ENCODE data around the gene SEC14L2. TPM values are rescaled to one million over a fixed set of nuclear protein-coding genes. Genes with fewer than 3 reads are reported as not detected.

Gene SEC14L2
- 9.8 and 28.8 TPM in 2 replicates for total RNA-seq

GRCh38 chr22:30396871-30397655 is at the start of gene SEC14L2:
Gene SEC14L2 (plus strand): TSS chr22:30397018. CDS start chr22:30397117, 99 bp downstream.

GRCh38 chr22:30356449-30357235 is 40.2 kb upstream of the SEC14L2 start, which contains the start of the genes CCDC157 and SF3A1:
Gene CCDC157 (plus strand): TSS chr22:30357007. CDS start chr22:30366001, 8,994 bp downstream.
Gene SF3A1 (minus strand): TSS chr22:30356894. CDS start chr22:30356792, 102 bp downstream.

GRCh38 chr22:30386960-30387827 is 9.6 kb upstream of the SEC14L2 start, which contains the start of gene RNF215:
Gene RNF215 (minus strand): TSS chr22:30387411. CDS start chr22:30387313, 98 bp downstream.

GRCh38 chr22:30425616-30426387 is 29.0 kb downstream of the SEC14L2 start, which contains the start of gene MTFP1:
Gene MTFP1 (plus strand): TSS chr22:30425768. CDS start chr22:30425880, 112 bp downstream.

GRCh38 chr22:30471616-30472318 is 74.9 kb downstream of the SEC14L2 start, which contains the start of gene SEC14L3:
Gene SEC14L3 (minus strand): TSS chr22:30472017. CDS start chr22:30471958, 59 bp downstream.

Small RNA genes lying within 50 kb of the gene (small RNA-seq; reads per million reads assigned to genes)
- gene AC004832.3 (ENCODE audit: low replicate concordance): not detected
- 0.10 reads per million for gene RNU6-564P (ENCODE audit: low replicate concordance)

Other genes starting within 250 kb of the SEC14L2 start
- gene LIF, start 150.3 kb upstream of the SEC14L2 start, total RNA-seq: 82.9 and 109 TPM in 2 replicates
- not detected in 2 replicates for gene OSM, start 130.2 kb upstream of the SEC14L2 start, total RNA-seq
- gene CASTOR1, start 107.5 kb upstream of the SEC14L2 start, total RNA-seq: 4.7 and 6.1 TPM in 2 replicates
- 28.1 and 30.0 TPM in 2 replicates for gene TBC1D10A, start 70.1 kb upstream of the SEC14L2 start, total RNA-seq
- 41.1 and 54.8 TPM in 2 replicates for gene SF3A1, start 40.1 kb upstream of the SEC14L2 start, total RNA-seq
- gene CCDC157, start 40.0 kb upstream of the SEC14L2 start, total RNA-seq: 2.4 TPM in 2 replicates
- gene RNF215, start 9.6 kb upstream of the SEC14L2 start, total RNA-seq: 21.5 and 32.8 TPM in 2 replicates
- 29.6 and 35.0 TPM in 2 replicates for gene MTFP1, start 28.8 kb downstream of the SEC14L2 start, total RNA-seq
- gene SEC14L3, start 75.0 kb downstream of the SEC14L2 start, total RNA-seq: not detected in 2 replicates
- under 0.01 TPM in 1 of 2 replicates, not detected in the other for gene SEC14L4, start 108.7 kb downstream of the SEC14L2 start, total RNA-seq
- gene SEC14L6, start 149.7 kb downstream of the SEC14L2 start, total RNA-seq: not detected in 2 replicates
- gene GAL3ST1, start 177.6 kb downstream of the SEC14L2 start, total RNA-seq: not detected in 2 replicates
- gene PES1, start 194.9 kb downstream of the SEC14L2 start, total RNA-seq: 87.3 and 108 TPM in 2 replicates
- gene TCN2, start 210.2 kb downstream of the SEC14L2 start, total RNA-seq: 3.0 and 8.1 TPM in 2 replicates
- gene SLC35E4, start 238.8 kb downstream of the SEC14L2 start, total RNA-seq: 7.2 and 18.6 TPM in 2 replicates

Measured in placental pericyte (primary cell).